Measurements from ENCODE around the gene HARBI1. TPM values are rescaled to one million over a fixed set of nuclear protein-coding genes. Genes with fewer than 3 reads are reported as not detected.

Gene HARBI1
- total and polyA plus RNA-seq, 2 of the 8 experiments (the other 6 are each of a cell fraction or from before 2014, with no cell fraction given), result 3.8 to 5.1 TPM

DNA sequence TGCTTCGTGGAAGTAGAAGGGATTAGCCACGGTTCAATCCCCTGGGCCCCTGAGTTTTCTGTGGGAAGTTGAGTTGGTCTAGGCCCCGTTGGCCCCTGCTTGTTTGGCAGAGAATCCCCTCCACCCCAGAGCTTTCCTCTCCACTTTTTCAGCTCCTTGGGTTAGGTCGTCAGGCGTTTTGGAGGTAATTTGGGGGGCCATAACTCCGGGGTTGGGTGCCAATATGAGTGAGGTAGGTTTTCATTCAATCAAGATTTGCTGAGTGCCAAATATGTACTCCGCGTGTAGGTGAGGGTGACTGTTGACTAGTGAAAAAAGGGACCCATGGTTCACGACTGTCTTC is 916 bp upstream of the HARBI1 start:
- no peak for TF ChIP-seq SUZ12 (IDR thresholded peaks at IDR 0.05; ENCODE audit: low read length)
- 0 out of 2 replicates have a peak, but pooled peaks have one; percentile 3 for TF ChIP-seq E2F6 (IDR thresholded peaks at IDR 0.05)
- TF ChIP-seq NRF1 (IDR thresholded peaks at IDR 0.05; ENCODE audit: low read depth, low read length), result no peak
- TF ChIP-seq USF2 (IDR thresholded peaks at IDR 0.05; ENCODE audit: low read length), result no peak
- CTCF ChIA-PET (ENCODE audit: partially characterized antibody), result interaction anchor here (0.6 to 2.0 kb wide), 17 partner anchors 9 to 284 kb away, joined by 3 to 6 read pairs (median 4); partner anchors contain the start of genes ARHGAP1 and ZNF408
- H3K79me2 ChIP-seq (ENCODE audit: control insufficient read depth in 1 of 2, insufficient read depth in 2 of 2, low read length in 2 of 2), result peaks cover 0 to 38% of the 10 kb centered on the region in 2 experiments; a peak in 3 of 4 replicates

More for the DNA sequence above, 916 bp upstream of the HARBI1 start:
- Histone ChIP-seq H3K4me1 (replicated peaks in 1 of 4; ENCODE audit: control insufficient read depth in 3 of 4, insufficient read depth in 4 of 4, low read length in 3 of 4) (no peaks in the 10 kb centered on the region; a peak in 1 of 7 replicates), H3K27ac (ENCODE audit: low read depth, low read length) (peak overlapping the region; percentile 98), H2BK15ac (ENCODE audit: low read length) (peak overlapping the region; percentile 81; the same call in 1 of the 2 replicates), H4K91ac (replicated peaks; ENCODE audit: insufficient read length, low read length) (no peak overlapping the region), H3K4ac (replicated peaks; ENCODE audit: insufficient read length, low read depth, low read length) (no peak overlapping the region), H3K4me2 (ENCODE audit: insufficient read depth in 1 of 2, low read depth in 2 of 2, low read length in 2 of 2) (peak overlapping the region; percentile 81 to 85), H2BK120ac (replicated peaks; ENCODE audit: low read depth, low read length) (no peak overlapping the region), H3K9me3 (ENCODE audit: insufficient read depth in 2 of 2, low read depth in 1 of 2, low read length in 1 of 2) (no peaks in the 10 kb centered on the region), H3K18ac (ENCODE audit: extremely low read depth, low read length) (no peak overlapping the region), H3K4me3 (ENCODE audit: extremely low read depth in 1 of 4, insufficient read depth in 2 of 4, low read depth in 3 of 4, low read length in 4 of 4) (peak overlapping the region; percentile 85 to 99 (median 97)), H2AK5ac (ENCODE audit: low read depth, low read length) (no peak overlapping the region), H4K8ac (ENCODE audit: extremely low read depth, insufficient read depth, low read length) (peak overlapping the region; percentile 100; the same call in 1 of the 2 replicates), H2AFZ (ENCODE audit: low read length) (no peak overlapping the region), H3K9ac (replicated peaks in 1 of 4; ENCODE audit: extremely low read depth in 1 of 4, low read depth in 3 of 4, low read length in 3 of 4) (peak overlapping the region; percentile 95 to 100 (median 98)), H3K14ac (ENCODE audit: insufficient read length) (no peak overlapping the region), H3K79me1 (ENCODE audit: low read depth, low read length) (peaks cover 5% of the 10 kb centered on the region; the same call in 1 of the 2 replicates), H3K23me2 (ENCODE audit: low read depth, low read length) (no peaks in the 10 kb centered on the region), H2BK20ac (ENCODE audit: low read length) (no peak overlapping the region), H4K20me1 (replicated peaks in 1 of 2; ENCODE audit: control insufficient read depth in 1 of 2, insufficient read depth in 2 of 2, low read length in 2 of 2) (no peaks in the 10 kb centered on the region), H2BK5ac (ENCODE audit: low read depth, low read length) (peak overlapping the region; percentile 99; the same call in 1 of the 2 replicates), H3K23ac (ENCODE audit: insufficient read length) (no peak overlapping the region), H3K27me3 (replicated peaks in 1 of 4; ENCODE audit: control insufficient read depth in 3 of 4, extremely low read depth in 1 of 4, insufficient read depth in 3 of 4, low read length in 3 of 4) (no peaks in the 10 kb centered on the region), H3K36me3 (ENCODE audit: control insufficient read depth in 2 of 4, insufficient read depth in 4 of 4, low read length in 3 of 4) (peaks cover 0 to 4% (median 0%) of the 10 kb centered on the region in 4 experiments; a peak in 1 of 8 replicates), H2BK12ac (ENCODE audit: low read depth, low read length) (no peak overlapping the region), H4K5ac (ENCODE audit: insufficient read length, low read depth, low read length) (no peak overlapping the region), H3K56ac (replicated peaks; ENCODE audit: insufficient read length, low read depth, low read length) (no peak overlapping the region)
- POLR2A ChIA-PET (ENCODE audit: partially characterized antibody), result interaction anchor here (0.6 to 2.0 kb wide), 10 partner anchors 10 to 83 kb away, joined by 3 to 6 read pairs (median 4); partner anchors contain the start of genes ARHGAP1 and ZNF408
- FAIRE-seq (no peak), DNase-seq (ENCODE audit: low read depth in 1 of 2, low spot score in 2 of 2) (no peak)
- WGBS, 2 experiments (ENCODE audit: extremely low coverage in 1 of 2, insufficient coverage in 1 of 2, insufficient read length in 1 of 2, insufficient replicate concordance in 2 of 2, low coverage in 1 of 2, low lambda C conversion rate in 2 of 2, missing lambda C conversion rate in 1 of 2), result 15% methylated on average over 9 of the region's 9 CpGs; no CpG with 5 or more reads in 1 of the 2 experiments

All from H1 (cell line).